Kidney tubule cell (primary cell): Measurements from ENCODE around the gene CXCL14.
"Not testable (repeated sequence)": the region's sequence is repeated elsewhere in the genome, so short reads cannot be mapped to it uniquely, and the experiment has no call there.

Source experiments
- DNase-seq: peaks from one replicate; pipeline ENCODE4 v3.0.0-alpha.2; 2018; ENCODE audit warnings: low spot score

Gene CXCL14

DNA sequence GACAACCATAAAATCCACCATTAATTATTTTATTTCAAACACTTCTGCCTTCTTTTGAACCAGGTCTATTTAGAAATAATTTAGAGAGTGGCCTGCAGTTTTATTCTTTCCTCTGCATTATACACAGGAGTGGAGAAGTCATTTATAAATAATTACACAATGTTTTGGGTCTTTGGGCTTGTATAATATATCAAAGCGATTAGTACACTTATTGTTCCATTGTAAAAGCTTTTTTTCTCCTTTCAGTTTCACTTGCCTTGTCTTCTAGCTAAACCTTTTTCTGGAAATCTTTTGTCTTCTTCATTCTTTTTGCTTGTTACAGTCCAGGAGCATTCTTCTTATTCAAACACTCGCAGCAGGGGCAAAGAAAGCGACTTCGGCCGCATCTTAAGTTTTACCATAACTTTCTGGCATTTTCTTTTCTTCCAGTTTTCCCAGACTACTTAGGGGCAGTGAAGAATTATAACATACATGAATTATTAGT lies 35.7 kb downstream of the CXCL14 start:
- DNase-seq = no peak

DNA sequence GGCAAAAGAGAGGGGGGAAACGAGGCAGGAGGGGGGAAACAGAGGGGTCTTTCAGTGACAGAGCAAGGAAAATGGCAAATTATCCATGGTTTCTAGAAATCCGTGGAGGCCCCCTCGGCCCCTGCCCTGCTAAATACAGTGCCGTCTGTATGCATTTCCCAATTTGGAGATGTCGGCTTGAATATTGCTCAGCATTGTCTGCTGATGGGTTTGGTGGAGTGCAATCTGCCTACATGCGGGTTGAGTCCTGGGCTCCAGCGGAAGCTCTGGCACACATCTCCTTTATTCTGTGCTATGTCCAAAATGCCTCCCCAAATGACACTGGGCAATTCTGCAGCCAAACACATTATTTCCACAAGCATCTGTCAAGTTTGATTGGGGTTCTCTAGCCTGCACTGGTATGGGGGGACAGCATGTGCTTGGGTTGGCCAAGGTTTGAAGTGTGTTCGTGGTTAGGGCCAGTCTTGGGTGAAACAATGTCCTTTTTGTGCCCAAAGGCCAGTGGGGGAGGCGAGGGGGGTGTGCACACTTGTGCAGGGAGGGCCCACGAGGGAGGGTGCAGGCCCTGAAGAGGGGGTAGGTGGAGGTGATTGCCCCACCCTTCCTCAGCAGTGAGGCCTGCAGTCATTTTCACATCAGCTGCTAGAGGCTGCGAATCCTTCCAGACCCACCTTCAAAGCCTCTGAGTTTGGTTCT lies 36.8 kb downstream of the CXCL14 start:
- DNase-seq = no peak

DNA sequence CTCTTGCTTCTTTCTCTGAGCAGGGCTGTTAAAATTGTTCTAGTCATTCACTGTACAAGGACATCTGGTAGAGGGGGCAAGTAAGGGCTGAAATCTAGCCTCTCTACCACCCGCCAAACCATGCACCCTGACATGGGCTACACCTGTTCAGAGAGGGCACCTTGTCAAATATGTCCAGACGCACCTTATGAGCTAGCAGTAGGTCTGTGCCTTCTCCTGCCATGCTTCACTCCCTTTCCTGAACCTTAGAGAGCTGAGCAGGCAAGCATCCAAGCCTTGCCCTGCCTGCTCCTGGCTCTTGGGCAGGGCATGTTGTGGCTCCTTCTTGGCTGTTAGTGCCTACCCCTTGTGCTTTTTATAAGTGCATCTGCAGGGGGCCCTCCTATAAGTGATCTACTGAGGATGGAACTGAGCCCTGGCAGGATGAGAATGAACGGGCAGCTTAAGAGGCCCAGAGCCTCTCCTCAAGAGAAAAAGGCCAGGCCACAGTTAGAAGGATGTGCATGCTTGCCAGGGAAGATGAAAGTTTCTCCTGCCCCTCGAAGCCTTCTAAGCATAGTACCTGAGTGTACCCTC lies 39.3 kb downstream of the CXCL14 start:
- DNase-seq = no peak

DNA sequence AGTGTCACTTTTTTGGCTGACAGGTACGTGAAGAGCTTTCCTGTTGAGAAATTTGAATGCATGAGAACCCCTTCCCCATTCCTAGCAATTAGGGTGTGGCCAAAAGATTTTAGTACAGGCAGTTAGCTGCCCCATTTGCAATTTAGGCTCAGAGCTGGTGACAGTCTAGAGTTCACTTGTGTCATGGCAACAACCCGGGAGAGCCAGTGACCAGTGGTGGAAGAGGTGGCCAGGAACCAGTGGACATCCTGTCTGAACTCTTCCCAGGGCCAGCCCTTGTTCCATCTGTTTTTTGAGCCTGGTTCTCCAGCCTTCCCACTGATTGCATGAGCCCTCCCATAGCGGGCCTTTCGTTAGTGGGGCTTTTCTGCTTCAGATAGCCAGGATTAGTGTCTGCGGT lies 40.5 kb downstream of the CXCL14 start:
- DNase-seq = no peak

DNA sequence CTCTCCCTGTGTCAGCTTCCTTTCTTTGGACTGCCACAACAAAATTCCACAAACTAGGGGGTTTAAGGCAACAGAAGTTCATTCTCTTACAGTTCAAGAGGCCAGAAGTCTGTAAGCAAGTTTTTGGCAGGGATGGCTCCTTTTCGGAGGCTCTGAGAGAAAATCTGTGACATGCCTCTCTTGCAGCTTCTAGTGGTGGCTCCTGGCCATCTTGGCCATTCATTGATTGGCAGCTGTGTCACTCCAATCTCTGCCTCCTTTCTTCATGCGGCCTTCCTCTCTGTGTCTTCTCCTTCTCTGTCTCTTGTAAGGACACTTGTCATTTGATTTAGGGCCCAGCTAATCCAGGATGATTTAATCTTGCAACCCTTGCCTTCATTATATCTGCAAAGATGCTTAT lies 41.0 kb downstream of the CXCL14 start:
- no peak for DNase-seq

GRCh38 chr5:135537271-135537670 lies 41.5 kb downstream of the CXCL14 start:
- DNase-seq = no peak

DNA sequence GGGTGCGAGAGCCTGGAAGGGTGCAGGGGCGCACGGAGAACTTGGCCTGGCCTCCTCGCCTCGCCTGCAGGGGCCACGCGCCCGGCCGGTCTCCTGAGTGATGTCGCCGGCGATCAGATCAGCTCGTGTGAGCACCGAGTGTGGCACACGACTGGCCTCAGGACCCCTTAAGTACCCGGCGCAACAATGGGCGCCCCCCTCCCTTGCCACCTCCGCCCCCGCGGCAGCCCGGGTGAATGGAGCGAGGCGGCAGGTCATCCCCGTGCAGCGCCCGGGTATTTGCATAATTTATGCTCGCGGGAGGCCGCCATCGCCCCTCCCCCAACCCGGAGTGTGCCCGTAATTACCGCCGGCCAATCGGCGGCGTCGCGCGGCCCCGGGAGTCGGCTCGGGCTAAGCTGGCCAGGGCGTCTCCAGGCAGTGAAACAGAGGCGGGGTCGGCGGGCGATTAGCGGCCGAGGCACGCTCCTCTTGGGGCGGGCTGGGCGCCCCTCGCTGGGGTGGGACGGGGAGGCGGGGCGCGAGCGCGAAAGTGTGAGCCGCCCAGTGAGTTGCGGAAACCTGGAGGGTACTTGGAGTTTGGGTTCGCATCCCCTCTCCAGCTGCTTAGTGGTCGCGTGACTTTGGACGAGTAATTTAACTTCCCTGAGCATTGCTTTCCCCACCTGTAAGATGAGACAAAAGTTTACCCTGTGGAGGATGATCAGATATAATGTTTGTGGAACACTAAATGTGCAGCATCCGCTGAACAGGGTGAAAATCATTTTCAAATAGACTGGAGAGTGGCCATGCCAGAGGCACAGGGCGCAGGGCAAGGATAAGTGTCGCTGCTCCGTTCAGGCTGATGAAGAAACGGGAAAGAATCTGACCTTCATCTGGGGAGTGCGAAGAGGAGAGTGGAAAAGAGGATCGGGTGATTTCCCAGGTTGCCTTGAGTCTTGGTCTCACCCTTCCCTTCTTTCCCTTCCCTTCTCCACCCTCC lies 42.7 kb downstream of the CXCL14 start, which contains the start of gene NEUROG1:
TSS of gene NEUROG1 (minus strand) at position 145 of the 982 bp plus-strand sequence. CDS start 274 bp downstream, outside the sequence.
- DNase-seq = no peak

- no peak for DNase-seq
These were observed 43.4 kb downstream of the CXCL14 start for GRCh38 chr5:135535420-135535819.

DNA sequence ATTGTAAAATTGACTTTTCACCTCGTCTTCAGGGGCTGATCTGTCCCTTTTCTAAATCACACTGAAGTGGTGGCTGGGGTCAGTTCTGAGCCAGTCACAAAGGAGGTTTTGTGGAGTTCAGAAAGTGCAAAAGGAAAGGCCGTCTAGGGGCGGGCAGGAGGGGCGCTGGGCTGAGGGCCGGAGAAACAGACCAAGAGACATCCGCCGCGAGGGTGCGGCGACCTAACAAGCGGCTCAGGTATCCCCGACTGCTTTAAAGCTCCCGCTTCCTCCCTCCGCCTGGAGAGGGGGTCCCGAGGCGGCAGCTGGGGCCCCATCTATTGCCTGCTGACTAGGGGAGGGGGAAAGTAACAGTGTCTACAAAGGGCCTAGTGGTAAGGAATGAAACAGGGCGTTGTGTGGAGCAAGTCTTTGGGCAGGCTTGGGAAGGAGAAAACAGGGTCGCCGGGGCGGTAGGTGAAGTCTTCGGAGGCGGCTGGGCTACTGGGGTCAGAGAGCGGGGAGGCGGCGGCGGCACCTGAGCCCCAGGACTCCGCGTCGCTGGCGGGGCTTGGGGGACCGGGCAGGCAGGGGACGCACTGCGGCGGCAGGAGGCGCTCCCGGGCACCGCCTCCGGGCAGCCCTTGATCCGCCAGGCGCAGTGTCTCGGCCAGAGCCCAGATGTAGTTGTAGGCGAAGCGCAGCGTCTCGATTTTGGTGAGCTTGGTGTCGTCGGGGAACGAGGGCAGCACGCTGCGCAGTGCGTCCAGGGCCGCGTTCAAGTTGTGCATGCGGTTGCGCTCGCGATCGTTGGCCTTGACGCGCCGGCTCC lies 44.0 kb downstream of the CXCL14 start:
- DNase-seq = no peak

GRCh38 chr5:135533794-135534193 lies 45.0 kb downstream of the CXCL14 start:
- DNase-seq = no peak

- no peak for DNase-seq
These were observed 45.5 kb downstream of the CXCL14 start for GRCh38 chr5:135533334-135533733.

DNA sequence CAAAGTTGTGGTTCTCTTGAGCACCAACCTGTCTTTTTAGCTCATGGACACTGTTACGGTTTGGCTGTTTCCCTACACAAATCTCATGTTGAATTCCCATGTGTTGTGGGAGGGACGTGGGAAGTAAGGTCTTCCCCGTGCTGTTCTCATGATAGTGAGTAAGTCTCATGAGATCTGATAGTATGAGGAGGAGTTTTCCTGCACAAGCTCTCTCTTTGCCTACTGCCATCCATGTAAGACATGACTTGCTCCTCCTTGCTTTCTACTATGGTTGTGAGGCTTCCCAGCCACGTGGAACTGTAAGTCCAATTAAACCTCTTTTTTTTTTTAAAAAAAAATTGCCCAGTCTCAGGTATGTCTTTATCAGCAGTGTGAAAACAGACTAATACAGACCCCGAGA lies 49.2 kb downstream of the CXCL14 start:
- DNase-seq = not testable (repeated sequence)

DNA sequence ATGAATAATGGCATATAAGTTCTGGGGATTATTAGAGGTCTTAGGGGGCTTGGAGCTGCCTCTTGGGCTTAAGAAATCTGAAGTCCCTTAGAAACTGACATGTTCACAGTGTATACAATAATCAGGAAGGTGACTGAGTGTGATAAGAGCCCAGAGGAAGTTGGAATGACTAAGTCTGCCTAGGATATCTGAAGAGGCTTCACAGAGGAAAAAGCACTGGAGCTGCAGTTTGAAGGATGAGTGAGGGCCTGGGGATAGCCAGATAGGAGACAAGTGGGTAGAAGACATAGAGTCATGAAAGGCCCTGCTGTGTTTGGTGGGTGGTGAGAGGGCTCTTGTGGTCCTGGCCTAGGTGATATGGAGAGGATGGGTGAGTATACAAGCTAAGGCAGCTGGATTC lies 51.9 kb downstream of the CXCL14 start:
- DNase-seq = no peak

- DNase-seq = no peak
These were observed 56.8 kb downstream of the CXCL14 start for GRCh38 chr5:135521964-135522363.
